Mesenteric fat pad (tissue), 1 donor: Measurements from ENCODE around the gene SHOX. TPM values are rescaled to one million over a fixed set of nuclear protein-coding genes. Genes with fewer than 3 reads are reported as not detected.
"Not testable (repeated sequence)": the region's sequence is repeated elsewhere in the genome, so short reads cannot be mapped to it uniquely, and the experiment has no call there.

ENCODE experiments used
- DNase-seq: peaks from one replicate; pipeline ENCODE4 v3.0.0-alpha.2; 2020; ENCODE audit warnings: low spot score
- long read RNA-seq: library from polyadenylated mRNA; unstranded; transcript quantifications from one replicate; pipeline ENCODE4 v2.0.0, GENCODE V29; 2020
- total RNA-seq: library from RNA; stranded (reverse); fragmentation: NEBNext Ultra II Directional; extraction: Animal tissue kit (Norgen Biotek cat#: 25700); gene quantifications from one replicate; pipeline ENCODE4 v1.2.1, GENCODE V29; 2021
- donor health status: DM: yes; HTN: yes; CAD: no.

Gene SHOX
- 0.10 TPM for total RNA-seq
- long read RNA-seq, partial matches to known transcripts = 0 of 1 reads
- long read RNA-seq, other reads (novel, unspliced or antisense) = 1 of 1 reads

- DNase-seq = peak; percentile 82
These were observed at the start of gene SHOX for GRCh38 chrX:630612-631496. Gene SHOX, plus strand, starts transcription at chrX:630791. Its CDS starts 107 bp downstream, at chrX:630898.

- DNase-seq = no peak
These were observed 49.5 kb upstream of the SHOX start for GRCh38 chrX:581066-581465.

- DNase-seq = no peak
These were observed 48.8 kb upstream of the SHOX start for GRCh38 chrX:581720-582298.

GRCh38 chrX:584572-584971 is 46.0 kb upstream of the SHOX start:
- DNase-seq = no peak

- no peak for DNase-seq
These were observed 45.3 kb upstream of the SHOX start for GRCh38 chrX:585115-585808.

GRCh38 chrX:586351-586750 is 44.2 kb upstream of the SHOX start:
- no peak for DNase-seq

GRCh38 chrX:589261-589660 is 41.3 kb upstream of the SHOX start:
- not testable (repeated sequence) for DNase-seq

GRCh38 chrX:590693-591404 is 39.7 kb upstream of the SHOX start:
- DNase-seq = no peak

GRCh38 chrX:599837-600715 is 30.5 kb upstream of the SHOX start:
- no peak for DNase-seq

GRCh38 chrX:603029-603428 is 27.6 kb upstream of the SHOX start:
- not testable (repeated sequence) for DNase-seq

GRCh38 chrX:604616-605015 is 26.0 kb upstream of the SHOX start:
- DNase-seq = not testable (repeated sequence)

- not testable (repeated sequence) for DNase-seq
These were observed 22.5 kb upstream of the SHOX start for GRCh38 chrX:608088-608487.

- no peak for DNase-seq
These were observed 16.5 kb upstream of the SHOX start for GRCh38 chrX:614136-614535.

GRCh38 chrX:617401-617800 is 13.2 kb upstream of the SHOX start:
- peak; percentile 18 for DNase-seq

GRCh38 chrX:617891-618290 is 12.7 kb upstream of the SHOX start:
- peak; percentile 39 for DNase-seq

GRCh38 chrX:618304-618703 is 12.3 kb upstream of the SHOX start:
- not testable (repeated sequence) for DNase-seq

GRCh38 chrX:618761-619450 is 11.7 kb upstream of the SHOX start:
- peak; percentile 84 for DNase-seq

GRCh38 chrX:619451-619811 is 11.2 kb upstream of the SHOX start:
- DNase-seq = peak; percentile 45

GRCh38 chrX:619812-620531 is 10.6 kb upstream of the SHOX start:
- peak; percentile 71 for DNase-seq
